ENCODE results near the gene CANX.

The CANX gene

GRCh38 chr5:179758955-179759354, 60.2 kb downstream of the CANX start:
- DNase-seq = no peak

- DNase-seq = no peak
These were observed 61.1 kb downstream of the CANX start for GRCh38 chr5:179759581-179760551.

GRCh38 chr5:179762079-179762780, 63.5 kb downstream of the CANX start:
- peak; percentile 72 for DNase-seq

GRCh38 chr5:179762781-179763176, 64.0 kb downstream of the CANX start:
- no peak for DNase-seq

GRCh38 chr5:179763215-179763945, 64.6 kb downstream of the CANX start:
- DNase-seq = peak; percentile 86

GRCh38 chr5:179764056-179764455, 65.3 kb downstream of the CANX start:
- DNase-seq = no peak

GRCh38 chr5:179765400-179765799, 66.6 kb downstream of the CANX start:
- peak; percentile 56 for DNase-seq

GRCh38 chr5:179766021-179766725, 67.4 kb downstream of the CANX start:
- DNase-seq = peak; percentile 66

GRCh38 chr5:179766726-179767455, 68.1 kb downstream of the CANX start:
- DNase-seq = peak; percentile 54

- DNase-seq = peak; percentile 64
These were observed 68.8 kb downstream of the CANX start for GRCh38 chr5:179767496-179768100.

GRCh38 chr5:179768326-179769085, 69.7 kb downstream of the CANX start:
- no peak for DNase-seq

- DNase-seq = no peak
These were observed 70.5 kb downstream of the CANX start for GRCh38 chr5:179769271-179769670.

GRCh38 chr5:179769796-179770195, 71.0 kb downstream of the CANX start:
- no peak for DNase-seq

- peak; percentile 76 for DNase-seq
These were observed 72.6 kb downstream of the CANX start for GRCh38 chr5:179771311-179771895.

GRCh38 chr5:179772351-179772750, 73.6 kb downstream of the CANX start:
- DNase-seq = peak; percentile 67

- DNase-seq = no peak
These were observed 74.9 kb downstream of the CANX start for GRCh38 chr5:179773686-179774040.

- DNase-seq = no peak
These were observed 75.7 kb downstream of the CANX start for GRCh38 chr5:179774442-179774841.

GRCh38 chr5:179776411-179776938, 77.7 kb downstream of the CANX start:
- DNase-seq = no peak

GRCh38 chr5:179777456-179777855, 78.7 kb downstream of the CANX start:
- no peak for DNase-seq

- no peak for DNase-seq
These were observed 79.1 kb downstream of the CANX start for GRCh38 chr5:179777909-179778308.

All from hematopoietic multipotent progenitor cell treated with erythropoietin and hydrocortisone succinate and interleukin-3 and kit ligand, for 6 days (in vitro differentiated cells).